Activated T-cell treated with anti-CD3 and anti-CD28 coated beads, Interleukin-2, amount 50 U/mL, for 4 hours (primary cell): ENCODE measurements around the gene HHATL. TPM values are rescaled to one million over a fixed set of nuclear protein-coding genes. Genes with fewer than 3 reads are reported as not detected.

Source experiments
- ATAC-seq, 2 donors: fragments of 200-7000 bp; cut with Tn5 transposase; one replicate each; pipeline ENCODE4 v1.10.0; 2021
- DNase-seq: peaks from one replicate; pipeline ENCODE4 v3.0.0-alpha.2; 2020
- H3K27me3 Mint-ChIP-seq: one replicate; pipeline ENCODE4 v1.8.0; 2021; ENCODE audit warnings: low read depth, mixed read lengths
- H3K36me3 Mint-ChIP-seq: one replicate; pipeline ENCODE4 v1.8.0; 2022; ENCODE audit warnings: mixed read lengths; ENCODE audit not compliant: insufficient read depth
- H3K4me1 Mint-ChIP-seq: one replicate; pipeline ENCODE4 v1.8.0; 2021; ENCODE audit warnings: low read depth, mixed read lengths
- H3K4me3 Mint-ChIP-seq: one replicate; pipeline ENCODE4 v1.8.0; 2021; ENCODE audit warnings: mild to moderate bottlenecking, moderate library complexity, mixed read lengths
- H3K9me3 Mint-ChIP-seq: one replicate; pipeline ENCODE4 v1.8.0; 2021; ENCODE audit warnings: mixed read lengths
- total RNA-seq, 3 donors: library from RNA; stranded (reverse); gene quantifications; one replicate each; pipeline ENCODE4 v1.2.1, GENCODE V29; 2021

HHATL gene
- total RNA-seq, 3 donors from 2014 or later = not detected

GRCh38 chr3:42647821-42648459, 54.7 kb downstream of the HHATL start:
- no peak for DNase-seq
- no peak for ATAC-seq
- peaks cover 10% of the 10 kb centered on the region for H3K4me1 Mint-ChIP-seq
- no peaks in the 10 kb centered on the region for H3K9me3 Mint-ChIP-seq
- H3K27me3 Mint-ChIP-seq = no peaks in the 10 kb centered on the region
- peaks cover 26% of the 10 kb centered on the region for H3K36me3 Mint-ChIP-seq
- no peak overlapping the region for H3K4me3 Mint-ChIP-seq

Other genes starting within 250 kb of the HHATL start
- 1 to 10 TPM; 2.2 to 4.7 (median 4.6) TPM for gene VIPR1, start 200.2 kb downstream of the HHATL start, total RNA-seq
- 10 to 100 TPM; 32.0 to 35.3 (median 35.1) TPM for gene SEC22C, start 120.8 kb downstream of the HHATL start, total RNA-seq
- 10 to 100 TPM; 68.8 to 79.1 (median 72.6) TPM for gene SS18L2, start 111.9 kb downstream of the HHATL start, total RNA-seq
- gene NKTR, start 102.1 kb downstream of the HHATL start, total RNA-seq = 10 to 100 TPM; 44.2 to 48.1 (median 46.7) TPM
- under 1 TPM; 0.26 to 0.79 (median 0.56) TPM for gene ZBTB47, start 49.1 kb downstream of the HHATL start, total RNA-seq
- not detected for gene KLHL40, start 17.3 kb downstream of the HHATL start, total RNA-seq
- gene CCDC13, start 70.5 kb upstream of the HHATL start, total RNA-seq = under 1 TPM; 0.29 to 0.73 (median 0.35) TPM
- gene HIGD1A, start 101.7 kb upstream of the HHATL start, total RNA-seq = 10 to 100 TPM; 75.5 to 88.7 (median 83.0) TPM
- gene ACKR2, start 106.6 kb upstream of the HHATL start, total RNA-seq = under 1 TPM; 0.13 to 0.56 (median 0.14) TPM
- gene CYP8B1, start 173.1 kb upstream of the HHATL start, total RNA-seq = under 1 TPM; 0.05 to 0.10 (median 0.05) TPM
- gene ZNF662, start 203.3 kb upstream of the HHATL start, total RNA-seq = 1 to 10 TPM in 2 of 3 donors, under 1 TPM in 1; 0.33 to 1.4 (median 1.0) TPM